ENCODE measurements around the gene RAB35. TPM values are rescaled to one million over a fixed set of nuclear protein-coding genes. Genes with fewer than 3 reads are reported as not detected.

RAB35 gene
- total RNA-seq, 1 experiment from 2014 or later = 17.7 TPM

DNA sequence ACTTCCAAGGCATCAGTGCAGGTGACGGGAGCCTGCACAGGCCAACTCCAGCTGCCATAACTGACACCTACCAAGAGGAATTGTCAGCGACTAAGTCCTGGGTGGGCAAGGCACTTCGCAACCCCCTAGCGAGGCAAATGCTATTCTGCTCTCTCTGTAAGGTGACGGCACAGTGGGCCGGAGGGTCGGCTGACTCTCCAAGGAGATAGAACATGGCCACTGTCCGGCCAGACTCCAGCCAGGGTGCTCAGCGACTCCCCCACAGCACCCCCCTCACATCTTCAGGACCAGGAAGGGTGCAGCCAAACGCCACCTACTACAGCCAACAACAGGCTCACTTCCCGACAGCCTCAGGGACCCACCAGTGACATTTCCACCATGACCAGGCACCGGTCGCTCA is 13.2 kb downstream of the RAB35 start:
- DNase-seq (ENCODE audit: low spot score) = no peak

DNA sequence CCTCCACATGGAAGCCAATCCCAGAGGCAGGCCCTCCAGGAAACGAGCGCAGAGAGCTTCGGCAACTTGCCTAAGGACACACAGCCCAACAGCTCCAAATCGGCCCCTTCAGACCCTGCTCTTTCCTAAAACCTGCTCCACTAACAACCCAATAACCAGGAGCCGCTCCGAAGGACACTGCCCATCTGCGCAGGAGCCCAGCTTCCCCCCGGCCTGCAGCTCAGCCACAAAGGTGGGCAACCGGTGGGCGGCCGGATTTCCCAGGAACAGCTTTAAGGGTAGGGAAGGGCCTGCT is 13.6 kb downstream of the RAB35 start:
- no peak for DNase-seq (ENCODE audit: low spot score)

DNA sequence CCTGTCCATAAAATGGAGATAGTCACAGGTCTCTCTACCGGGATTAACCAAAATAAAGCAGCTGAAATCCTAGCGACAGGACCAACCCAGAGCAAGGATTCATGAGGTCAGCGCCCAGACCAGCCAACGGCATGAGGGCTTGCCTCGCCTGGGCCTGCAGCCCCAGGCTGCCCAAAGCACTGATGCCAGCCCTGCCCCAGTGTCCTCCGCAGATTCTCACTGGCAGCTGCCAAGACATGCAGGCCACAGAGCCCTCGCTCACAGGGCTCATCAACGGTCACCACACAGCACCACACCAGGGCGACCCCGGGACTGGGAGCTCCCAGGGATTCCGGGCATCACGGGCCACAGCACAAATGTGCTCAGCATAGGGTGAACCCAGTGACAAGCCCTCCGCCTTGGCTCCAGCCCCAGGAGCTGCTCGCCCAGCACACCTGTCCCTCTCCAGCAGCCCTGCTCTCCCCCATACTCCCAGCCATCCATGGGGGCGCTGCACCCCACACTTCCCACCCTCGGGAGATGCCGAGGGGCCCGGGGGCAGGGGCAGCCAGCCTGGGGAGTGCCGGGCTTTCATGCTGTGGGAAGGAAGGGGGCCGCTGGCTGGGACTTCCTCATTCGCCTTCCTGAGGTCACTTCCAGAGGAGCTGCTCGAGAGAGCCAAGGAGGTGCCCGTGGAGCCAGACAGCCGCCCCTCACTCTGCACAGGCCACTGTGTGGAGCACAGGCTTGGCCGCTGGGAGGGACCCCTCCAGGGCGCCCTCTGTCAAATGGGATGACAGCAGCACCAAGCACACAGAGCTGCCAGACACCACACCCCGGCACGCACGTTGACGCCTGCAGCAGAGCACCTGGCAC is 14.1 kb downstream of the RAB35 start:
- no peak for DNase-seq (ENCODE audit: low spot score)

DNA sequence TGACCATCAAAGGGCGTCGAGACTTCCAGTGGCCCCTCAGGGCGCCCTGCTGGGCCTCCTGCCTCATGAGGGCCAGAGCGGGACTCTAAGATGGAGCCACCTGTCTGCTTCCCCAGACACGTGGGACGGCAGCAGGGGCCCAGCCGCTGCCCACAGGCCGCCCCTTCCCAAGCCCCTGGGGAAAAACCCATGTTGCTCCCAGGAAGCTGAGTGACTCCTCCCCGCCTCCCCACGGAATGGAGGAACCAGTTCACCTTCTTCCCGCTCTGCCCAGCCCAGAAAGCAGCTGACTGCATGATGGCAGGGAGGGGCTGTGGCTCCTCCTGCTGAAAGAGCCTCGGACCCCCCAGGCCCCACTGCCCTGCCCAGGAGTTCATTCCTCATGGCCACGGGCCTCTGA is 14.9 kb downstream of the RAB35 start:
- no peak for DNase-seq (ENCODE audit: low spot score)

DNA sequence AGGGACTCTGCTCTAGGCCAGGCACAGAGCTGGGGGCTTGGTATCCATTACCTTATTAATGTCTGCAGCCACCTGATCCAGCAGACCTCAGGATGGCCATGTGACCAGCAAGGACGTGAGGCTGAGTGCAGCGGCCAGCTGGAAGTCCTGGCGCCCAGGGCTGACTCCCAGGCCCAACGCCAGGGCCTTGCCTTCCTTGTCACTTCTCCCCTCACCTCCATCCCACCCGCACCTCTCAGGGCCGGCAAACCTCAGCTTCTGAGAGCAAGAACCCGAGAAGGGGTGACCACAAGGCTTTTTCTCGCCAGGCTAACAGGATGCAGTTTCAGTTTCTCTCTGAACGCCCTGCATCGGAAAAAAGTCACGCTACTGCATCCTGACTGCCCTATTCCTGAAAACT is 15.4 kb downstream of the RAB35 start:
- DNase-seq (ENCODE audit: low spot score) = no peak

DNA sequence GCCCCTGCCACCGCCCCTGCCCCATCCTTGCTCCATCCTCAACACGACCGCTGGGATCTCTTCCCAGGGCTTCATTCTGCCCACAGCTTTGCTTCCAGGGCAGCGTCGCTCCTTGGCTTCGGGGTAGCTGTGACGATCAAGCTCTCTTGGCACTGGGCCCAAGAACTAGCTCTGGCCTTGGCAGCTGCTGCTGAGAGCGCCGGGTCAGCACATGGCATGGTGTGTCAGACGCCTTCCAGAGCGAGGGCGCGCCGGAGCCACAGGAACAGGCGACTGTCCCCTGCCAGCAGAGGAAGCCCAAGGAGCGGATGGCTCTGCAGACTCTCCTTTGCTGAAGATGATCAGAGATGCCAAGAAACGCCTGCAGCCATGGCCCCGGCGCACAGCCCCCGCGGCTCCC is 15.9 kb downstream of the RAB35 start:
- no peak for DNase-seq (ENCODE audit: low spot score)

DNA sequence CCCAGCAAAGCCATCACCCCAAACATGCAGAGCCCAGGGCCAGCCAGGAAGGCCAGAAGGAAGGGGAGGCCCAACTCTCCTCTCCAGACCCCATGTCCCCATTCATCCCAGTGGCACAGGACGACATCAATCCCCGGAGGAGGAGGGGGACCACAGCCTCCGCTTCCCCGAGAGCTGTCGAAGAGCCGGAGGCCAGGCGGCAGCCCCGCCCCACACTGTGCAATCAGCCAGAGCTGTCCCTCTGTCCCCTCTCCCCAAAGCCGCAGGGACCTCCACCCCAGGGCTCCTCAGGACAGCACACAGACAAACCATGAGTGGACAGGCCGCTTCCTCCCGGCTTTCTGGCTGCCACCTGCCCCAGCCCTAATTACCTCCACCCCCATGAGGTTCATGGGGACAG is 16.8 kb downstream of the RAB35 start:
- no peak for DNase-seq (ENCODE audit: low spot score)

DNA sequence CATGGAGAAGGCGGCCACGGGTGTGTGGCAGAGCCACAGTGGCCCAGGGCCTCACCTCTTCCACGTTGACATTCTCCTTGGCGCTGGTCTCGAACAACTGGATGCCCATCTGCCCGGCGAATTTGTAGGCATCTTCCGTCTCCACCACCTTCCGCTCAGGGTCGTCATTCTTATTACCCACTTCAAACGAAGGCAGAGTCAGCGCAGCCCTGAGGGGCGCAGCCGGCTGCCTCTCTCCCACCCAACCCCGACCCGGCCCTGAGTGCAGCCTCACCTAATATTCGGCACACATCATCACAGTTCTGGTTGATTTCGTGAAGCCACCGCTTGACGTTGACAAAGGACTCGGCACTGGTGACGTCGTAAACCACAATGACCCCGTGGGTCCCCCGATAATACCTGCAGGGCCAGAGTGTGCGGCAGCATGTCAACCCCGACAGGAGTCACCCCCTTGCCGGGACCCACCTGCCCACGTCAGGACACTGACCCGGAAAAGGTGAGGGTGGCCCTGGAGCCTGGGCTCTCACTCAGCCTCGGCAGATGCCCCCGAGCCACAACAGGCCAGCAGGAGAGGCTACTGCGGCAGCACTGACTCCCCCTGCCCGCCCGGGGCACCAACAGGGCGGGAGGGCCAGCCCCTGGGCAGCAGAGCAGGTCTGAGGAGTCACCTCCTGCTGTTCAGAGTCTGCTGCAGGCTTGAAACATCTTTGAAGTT is 17.6 kb downstream of the RAB35 start:
- DNase-seq (ENCODE audit: low spot score) = no peak

DNA sequence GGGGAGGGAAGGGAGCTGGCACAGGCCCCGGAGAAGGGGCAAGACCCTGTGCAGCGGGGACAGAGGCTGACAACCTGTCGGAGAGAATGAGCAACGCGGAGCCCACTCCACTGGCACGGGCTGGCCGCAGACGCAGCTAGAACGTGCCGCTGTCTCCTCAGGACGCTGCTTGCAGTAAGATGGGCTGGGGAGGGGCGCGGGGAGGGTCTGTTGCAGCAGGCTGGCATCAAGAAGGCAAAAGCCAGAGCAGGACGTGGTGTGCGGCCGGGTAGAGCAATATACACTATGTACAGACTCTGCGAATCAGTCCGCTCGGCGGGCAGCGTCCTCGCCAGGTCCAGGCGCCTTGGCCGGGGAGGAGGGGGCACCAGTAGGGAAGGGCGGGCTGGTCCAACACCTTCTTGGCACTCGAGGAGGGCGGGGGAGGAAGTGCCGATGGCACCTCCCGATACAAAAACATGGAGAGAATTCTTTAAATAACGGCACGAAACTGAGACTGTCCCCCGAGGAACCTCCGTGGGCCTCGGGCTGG is 19.8 kb downstream of the RAB35 start:
- DNase-seq (ENCODE audit: low spot score) = no peak

DNA sequence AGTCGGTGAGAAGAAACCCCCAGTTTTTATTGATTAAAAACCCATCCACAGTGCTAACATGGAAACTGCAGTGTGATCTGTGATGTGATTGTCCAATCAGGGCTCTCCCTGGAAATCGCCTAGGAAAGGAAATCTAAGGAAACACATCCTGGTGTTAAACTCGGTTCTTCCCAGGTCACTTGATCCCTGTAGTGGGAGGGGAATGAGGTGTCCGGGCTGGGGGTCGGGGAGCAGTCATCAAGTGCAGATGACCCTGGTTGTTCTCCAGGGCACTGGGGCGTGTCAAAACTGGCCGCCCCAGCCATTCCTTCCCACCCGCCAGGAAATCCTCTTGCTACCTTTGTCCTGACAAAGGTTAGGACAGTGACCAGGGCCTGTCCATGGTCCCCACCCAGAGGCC is 20.8 kb downstream of the RAB35 start:
- no peak for DNase-seq (ENCODE audit: low spot score)

DNA sequence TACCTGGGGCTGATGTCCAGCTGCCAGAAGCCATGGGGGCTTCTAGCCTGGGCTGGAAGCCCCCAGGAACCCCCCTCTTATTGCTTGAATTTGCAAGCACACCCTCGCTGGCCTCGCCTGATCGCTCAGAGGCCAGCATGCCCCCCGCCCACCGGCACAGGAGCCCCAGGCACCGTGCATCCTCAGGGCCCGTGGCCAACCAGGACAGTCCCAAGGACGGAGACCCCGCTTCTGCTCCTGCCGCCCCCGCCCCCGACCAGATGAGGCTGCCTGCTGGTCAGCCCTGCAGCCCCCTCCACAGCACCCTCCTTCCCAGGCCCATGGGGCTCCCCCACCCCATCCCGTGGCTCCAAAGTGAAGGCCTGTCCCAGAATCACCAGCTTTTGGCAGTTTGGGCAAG is 21.2 kb downstream of the RAB35 start:
- no peak for DNase-seq (ENCODE audit: low spot score)

DNA sequence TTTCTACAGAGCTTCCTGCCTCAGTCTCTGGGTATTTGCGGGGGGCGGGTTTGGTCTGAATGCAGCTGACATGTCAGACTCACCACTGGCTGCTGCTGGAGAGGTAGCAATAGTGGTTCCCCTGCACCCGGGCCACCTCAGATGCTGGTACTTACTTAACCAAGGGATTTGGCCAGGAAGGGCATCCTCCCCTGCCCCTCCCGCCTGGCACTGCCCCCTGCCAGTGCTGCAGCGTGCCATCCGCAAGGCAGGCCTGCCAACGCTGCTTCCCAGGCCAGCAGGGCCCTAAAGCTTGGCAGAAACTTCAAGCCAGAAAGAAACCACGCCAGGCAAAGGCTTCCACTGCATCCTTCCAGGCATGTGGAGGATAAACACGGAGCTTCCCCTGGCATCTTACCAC is 22.1 kb downstream of the RAB35 start:
- DNase-seq (ENCODE audit: low spot score) = no peak

DNA sequence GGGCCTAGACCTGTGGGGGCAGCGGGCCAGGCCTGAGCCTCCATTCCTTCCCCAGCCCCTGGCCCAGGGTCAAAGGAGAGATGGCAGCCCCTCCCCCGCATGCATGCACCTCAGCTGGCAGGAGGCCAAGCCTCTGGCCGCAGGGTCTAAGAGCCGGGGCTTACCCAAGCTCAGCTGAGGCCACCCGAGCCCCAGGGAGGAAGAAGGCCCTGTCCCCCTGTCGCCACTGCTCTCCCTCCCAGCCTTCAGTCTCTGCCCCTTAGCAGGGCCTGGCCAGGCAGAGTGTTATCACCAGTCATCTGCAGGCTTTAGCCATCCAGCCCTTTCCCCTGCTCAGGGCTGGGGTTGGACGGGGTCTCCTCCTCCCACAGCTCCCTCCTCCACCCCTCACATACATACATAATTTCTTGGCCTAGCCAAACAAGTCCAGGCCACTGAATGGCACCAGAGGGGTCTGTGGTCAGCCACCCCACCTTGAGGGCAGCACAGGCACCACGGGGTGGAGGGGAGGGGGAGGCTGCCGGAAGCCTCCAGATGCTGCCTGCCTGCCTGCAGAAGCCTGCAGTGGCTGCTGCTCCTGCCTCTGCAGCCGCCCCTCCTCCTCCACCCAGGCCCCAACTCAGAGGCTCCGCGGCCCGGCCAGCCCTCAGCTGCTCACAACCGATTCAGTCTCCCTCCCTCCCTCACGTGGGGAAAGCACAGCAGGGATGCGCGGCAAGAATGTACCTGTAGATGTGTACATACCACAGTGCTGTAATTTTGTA is 22.8 kb downstream of the RAB35 start:
- no peak for DNase-seq (ENCODE audit: low spot score)

DNA sequence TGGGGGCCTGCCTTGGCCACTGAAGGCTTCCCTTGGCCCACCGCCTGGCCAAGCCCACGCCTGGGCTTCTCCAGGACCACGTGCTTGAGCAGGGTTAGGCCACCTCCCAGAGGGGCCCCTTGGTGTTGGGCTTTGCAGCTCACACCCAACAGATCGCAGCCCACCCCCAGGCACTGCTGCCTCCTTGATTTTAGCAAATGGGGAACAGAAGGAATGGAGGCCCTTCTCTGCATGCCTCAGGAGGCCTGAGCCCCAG is 23.3 kb downstream of the RAB35 start:
- no peak for DNase-seq (ENCODE audit: low spot score)

DNA sequence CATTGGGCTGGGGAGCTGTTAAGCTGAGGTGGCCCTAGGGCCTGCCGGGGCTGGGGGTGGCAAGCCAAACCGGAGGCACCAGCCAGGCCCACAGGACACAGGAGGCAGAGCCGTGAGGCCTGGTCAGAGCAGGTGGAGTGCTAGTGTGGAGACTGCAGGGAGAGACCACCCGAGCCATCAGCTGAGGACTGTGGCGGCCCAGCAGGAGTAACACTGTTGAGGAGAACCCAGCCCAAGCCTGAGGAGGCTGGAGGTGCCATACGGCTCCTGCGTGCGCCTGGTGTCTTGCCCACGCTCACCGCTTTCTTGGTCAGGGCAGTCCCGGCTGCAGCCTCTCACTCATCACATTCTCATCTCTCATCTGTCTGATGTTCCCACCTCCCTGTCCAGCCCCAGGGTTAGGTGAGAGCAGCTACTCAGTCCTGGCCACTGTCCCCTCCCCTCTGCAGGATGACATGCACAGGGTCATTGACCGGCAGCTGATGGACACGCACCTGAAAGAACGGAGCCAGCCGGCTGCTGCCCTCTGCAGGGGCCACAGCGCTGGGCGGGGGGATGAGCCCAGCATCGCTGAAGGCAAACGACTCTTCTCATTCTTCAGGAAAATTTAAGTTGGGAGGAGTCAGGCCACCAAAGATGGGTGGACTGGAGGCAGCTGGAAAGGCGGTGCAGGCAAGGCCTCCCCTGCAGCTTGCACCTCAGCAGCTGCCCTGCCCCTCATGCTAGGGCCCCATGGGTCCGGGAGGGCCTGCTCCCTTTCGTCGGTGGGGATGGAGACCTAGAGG is 23.8 kb downstream of the RAB35 start:
- DNase-seq (ENCODE audit: low spot score) = no peak

DNA sequence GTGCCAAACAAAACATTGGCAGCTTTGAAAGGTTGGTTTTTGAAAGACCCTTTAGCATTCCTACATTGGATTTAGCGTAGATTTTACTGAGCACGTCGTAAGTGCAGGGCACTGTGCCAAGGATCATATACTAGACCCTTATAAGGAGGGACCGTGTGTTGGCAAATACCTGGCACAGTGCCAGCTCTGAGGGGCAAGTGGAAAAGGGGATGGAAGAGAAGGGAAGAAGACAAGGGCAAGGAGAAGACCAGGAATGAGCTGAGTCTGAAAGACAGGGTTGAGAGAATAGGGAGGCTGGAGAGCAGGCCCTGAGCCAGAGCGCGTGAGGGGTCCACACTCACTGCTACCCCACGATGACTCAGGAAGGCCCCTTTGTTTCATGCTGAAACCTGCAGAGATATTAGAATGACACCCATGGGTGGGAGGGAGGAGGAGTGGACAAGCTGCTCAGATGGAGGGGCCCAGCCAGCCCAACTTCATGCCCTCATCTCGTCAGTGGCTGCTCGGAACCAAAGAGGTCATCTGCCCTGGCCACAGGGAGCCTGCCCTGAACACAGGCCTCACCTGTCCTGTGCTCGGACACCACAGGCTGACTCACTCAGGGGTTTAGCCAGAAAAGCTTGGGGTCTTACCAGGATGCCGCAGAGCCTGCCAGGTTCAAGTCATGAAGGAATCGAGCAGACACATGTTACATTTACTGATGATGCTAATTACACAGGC is 25.0 kb downstream of the RAB35 start:
- no peak for DNase-seq (ENCODE audit: low spot score)

DNA sequence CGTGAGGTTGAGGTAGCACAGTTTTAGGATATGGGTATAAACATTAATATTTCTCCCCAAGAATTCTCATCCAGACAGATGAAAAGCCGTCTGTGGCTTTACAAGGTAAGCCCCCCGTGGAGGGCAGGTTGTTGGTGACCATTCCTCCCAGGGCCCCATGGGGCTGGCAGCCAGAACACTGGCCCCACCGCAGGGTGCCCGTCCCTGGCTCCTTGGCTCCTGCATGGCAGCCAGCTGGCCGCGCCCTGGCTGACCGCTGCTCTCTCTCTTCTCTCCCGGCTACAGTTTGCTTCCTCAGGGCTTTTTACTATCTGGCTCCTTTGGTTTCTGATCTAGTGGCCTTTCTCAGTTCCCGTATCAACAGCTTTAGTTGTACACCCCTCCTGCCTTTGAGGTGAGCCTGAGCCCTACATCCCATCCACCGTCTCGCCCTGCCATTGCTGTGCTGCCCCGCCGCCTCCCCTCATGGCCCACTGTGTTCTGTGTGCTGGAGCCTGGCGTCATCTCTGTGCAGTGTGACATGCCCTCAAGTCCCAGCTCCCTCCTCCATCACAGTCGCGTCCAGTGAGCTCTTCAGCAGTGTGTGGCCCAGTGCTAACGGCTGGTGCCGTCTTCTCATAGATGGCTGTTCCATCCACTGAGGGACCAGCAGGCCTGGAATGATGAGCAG is 25.8 kb downstream of the RAB35 start:
- DNase-seq (ENCODE audit: low spot score) = no peak

DNA sequence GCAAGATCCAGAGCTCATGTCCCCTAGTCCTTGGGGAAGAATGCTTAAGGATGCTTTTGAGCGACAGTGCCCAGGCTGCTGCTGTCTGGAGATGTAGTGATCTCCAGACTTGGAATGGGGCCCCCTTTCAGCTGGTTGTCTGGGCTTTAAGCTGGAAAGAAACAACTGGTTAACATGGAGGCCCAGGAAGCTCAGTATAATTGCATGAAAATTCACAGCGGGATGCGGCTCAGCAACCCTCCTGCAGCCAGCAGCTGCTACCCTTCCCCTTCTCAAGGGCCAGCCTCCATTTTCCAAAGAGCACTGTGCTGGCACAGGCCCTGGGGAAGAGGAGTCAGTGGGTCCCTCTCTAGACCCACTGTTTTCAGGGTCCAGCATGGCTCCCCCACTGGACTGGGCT is 26.3 kb downstream of the RAB35 start:
- no peak for DNase-seq (ENCODE audit: low spot score)

DNA sequence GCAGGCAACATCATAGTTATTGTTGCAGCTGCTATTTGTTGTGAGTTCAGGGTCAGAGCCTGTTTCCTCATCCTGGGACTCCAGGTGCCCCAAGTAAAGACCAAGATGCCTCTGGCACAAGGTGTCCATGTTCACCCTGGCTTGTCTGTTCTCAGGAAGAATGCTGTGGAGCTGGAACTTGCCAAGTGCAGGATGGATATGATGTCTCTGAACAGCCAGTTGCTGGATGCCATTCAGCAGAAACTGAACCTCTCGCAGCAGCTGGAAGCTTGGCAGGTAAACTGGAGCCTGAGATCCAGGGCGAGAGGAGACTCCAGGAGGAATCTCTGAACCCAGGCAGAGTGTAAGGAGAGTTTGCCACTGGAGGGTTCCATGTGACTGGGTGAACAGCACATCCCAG is 26.8 kb downstream of the RAB35 start:
- no peak for DNase-seq (ENCODE audit: low spot score)

DNA sequence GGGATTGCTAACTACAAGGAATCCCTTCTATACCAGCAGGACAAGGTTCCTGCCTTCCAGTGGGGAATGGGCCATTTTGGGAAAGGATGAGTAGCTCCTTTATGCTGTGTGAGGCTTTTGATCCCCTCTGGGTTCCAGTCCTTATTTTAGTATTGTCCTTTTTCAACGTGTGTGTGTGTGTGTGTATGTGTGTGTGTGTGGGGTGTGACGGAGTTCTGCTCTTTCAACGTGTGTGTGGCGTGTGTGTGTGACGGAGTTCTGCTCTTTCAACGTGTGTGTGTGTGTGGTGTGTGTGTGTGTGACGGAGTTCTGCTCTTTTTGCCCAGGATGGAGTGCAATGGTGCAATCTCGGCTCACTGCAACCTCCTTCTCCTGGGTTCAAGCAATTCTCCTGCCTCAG is 27.4 kb downstream of the RAB35 start:
- DNase-seq (ENCODE audit: low spot score) = no peak

Data from H4 (cell line).